Measurements from ENCODE around the gene XIRP2. TPM values are rescaled to one million over a fixed set of nuclear protein-coding genes. Genes with fewer than 3 reads are reported as not detected.

XIRP2 gene
- total RNA-seq, 4 donors from 2014 or later: 0.13 TPM; not detected in 3

DNA sequence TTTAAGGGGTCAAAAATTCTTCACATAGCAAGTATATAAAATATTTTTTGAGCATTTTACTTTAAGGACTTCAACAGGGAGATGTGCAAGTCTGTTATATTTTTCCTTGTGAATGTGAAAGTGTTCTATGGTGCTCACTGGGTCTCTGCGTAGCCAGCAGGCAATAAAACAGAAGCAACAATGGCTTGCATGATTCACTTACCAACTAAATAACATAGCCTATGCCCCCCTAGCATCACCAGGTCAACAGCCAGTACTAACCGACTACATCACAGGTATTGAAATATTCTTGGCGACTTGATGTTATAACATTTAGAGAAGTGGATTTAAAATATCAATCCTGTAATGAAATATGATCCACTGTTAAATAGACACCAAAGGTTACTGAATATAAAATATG is 398.9 kb downstream of the XIRP2 start:
- Histone ChIP-seq H3K27me3 (no peaks in the 10 kb centered on the region), H3K9me3 (no peaks in the 10 kb centered on the region), H3K36me3 (no peaks in the 10 kb centered on the region), H3K4me1 (no peaks in the 10 kb centered on the region), H3K4me3 (replicated peaks in 1 of 3) (no peak overlapping the region), H3K27ac (no peak overlapping the region)
- 84 to 85% methylated on average over 3 of the region's 3 CpGs for WGBS, 2 donors
- TF ChIP-seq, protein P1, sequence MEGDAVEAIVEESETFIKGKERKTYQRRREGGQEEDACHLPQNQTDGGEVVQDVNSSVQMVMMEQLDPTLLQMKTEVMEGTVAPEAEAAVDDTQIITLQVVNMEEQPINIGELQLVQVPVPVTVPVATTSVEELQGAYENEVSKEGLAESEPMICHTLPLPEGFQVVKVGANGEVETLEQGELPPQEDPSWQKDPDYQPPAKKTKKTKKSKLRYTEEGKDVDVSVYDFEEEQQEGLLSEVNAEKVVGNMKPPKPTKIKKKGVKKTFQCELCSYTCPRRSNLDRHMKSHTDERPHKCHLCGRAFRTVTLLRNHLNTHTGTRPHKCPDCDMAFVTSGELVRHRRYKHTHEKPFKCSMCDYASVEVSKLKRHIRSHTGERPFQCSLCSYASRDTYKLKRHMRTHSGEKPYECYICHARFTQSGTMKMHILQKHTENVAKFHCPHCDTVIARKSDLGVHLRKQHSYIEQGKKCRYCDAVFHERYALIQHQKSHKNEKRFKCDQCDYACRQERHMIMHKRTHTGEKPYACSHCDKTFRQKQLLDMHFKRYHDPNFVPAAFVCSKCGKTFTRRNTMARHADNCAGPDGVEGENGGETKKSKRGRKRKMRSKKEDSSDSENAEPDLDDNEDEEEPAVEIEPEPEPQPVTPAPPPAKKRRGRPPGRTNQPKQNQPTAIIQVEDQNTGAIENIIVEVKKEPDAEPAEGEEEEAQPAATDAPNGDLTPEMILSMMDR (IDR thresholded peaks at IDR 0.05): no peak
- TF ChIP-seq POLR2A (IDR thresholded peaks at IDR 0.05): no peak
- intact Hi-C loops (cut with DNase I): no loop called here
- no peak for DNase-seq

DNA sequence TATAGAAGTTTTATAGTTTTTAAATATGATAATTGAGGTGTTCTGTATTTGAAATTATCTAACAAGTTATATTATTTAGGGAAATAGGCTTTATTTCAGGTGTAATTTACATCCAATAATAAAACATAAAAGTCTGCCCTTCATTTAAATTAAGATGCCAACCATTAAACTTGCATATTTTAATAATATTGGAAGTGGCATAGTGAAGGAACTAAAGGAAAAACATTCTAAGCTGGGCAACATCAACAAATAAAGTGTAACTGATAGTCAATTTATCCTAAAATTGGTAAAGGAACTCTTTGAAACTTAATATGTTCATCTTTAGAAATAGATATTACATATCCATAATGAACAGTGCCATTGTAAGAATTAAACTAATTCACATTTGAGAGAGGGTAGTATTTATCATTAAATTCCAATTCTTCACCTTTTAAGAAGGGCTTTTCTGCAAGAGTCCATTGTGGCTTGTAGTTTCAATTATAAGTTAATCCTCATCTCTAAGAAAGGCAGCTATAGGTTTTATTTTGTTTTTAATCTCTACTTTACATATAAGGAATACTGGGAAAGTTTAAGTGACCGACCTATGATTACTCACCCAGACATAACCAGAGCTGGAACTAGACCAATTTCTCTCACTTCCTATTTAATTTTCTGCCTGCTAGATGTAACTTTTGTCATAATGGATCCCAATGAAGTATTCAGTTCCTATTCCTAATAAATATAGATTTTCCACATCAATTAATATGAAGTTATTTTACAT is 401.6 kb downstream of the XIRP2 start:
- H3K4me3 ChIP-seq (replicated peaks in 1 of 3): no peak overlapping the region
- no peak overlapping the region for H3K27ac ChIP-seq
- peaks cover 5% of the 10 kb centered on the region for H3K27me3 ChIP-seq
- TF ChIP-seq, protein P1 (IDR thresholded peaks at IDR 0.05): no peak
- TF ChIP-seq POLR2A (IDR thresholded peaks at IDR 0.05): no peak
- no peak for DNase-seq
- no peaks in the 10 kb centered on the region for H3K9me3 ChIP-seq
- 74 to 84% methylated on average over 1 of the region's 1 CpG for WGBS, 2 donors
- intact Hi-C loops (cut with DNase I): no loop called here
- peaks cover 0 to 16% of the 10 kb centered on the region in 2 donors for H3K4me1 ChIP-seq
- H3K36me3 ChIP-seq: no peaks in the 10 kb centered on the region

DNA sequence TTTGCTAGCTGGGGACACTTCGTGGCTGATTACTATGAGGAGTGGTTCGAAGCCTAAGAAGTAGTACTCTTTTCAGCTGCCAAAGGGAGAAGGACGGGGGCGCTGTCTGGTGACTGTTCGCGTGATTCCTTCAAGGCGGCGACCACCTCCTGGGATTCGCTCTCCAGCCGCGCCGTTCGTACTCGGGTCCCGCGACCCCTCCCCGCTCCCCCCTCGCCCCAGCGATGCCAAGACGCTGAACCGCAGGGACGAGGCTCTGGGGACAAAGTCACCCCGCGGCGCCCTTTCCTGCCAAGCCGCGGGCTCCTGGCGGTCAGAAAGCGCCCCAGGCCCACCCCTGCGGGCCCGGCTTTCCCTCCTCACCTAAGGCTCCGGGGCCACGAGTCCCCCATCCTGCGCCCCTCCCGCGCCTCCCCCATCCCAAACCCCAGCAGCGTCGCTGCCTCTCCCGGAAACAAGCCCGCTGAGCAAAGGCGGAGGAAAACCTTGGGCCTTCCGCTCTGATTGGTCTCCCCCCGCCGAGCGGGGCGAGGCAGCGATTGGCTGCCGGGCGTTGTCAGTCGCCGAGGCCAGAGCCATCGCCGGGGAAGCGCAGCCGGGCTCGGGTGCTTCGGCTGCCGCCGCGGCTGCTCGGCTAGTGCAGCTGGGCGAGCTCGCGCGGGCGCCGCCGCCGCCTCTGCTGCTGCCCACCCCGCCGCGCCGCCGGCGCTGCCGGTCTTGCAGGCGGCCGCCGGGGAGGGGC is 404.3 kb downstream of the XIRP2 start, which contains the start of gene B3GALT1:
Gene B3GALT1 (plus strand): TSS at position 572 of the 742 bp plus-strand sequence.
- 1% methylated on average over 17 to 21 of the region's 79 CpGs for WGBS, 2 donors
- peaks cover 0 to 16% of the 10 kb centered on the region in 2 donors for H3K4me1 ChIP-seq
- DNase-seq: peak; percentile 71 to 80
- H3K9me3 ChIP-seq: no peaks in the 10 kb centered on the region
- intact Hi-C loops (cut with DNase I): no loop called here
- peak within 1 kb of the TSS in 2 of 3 donors; percentile 40 to 69 for H3K27ac ChIP-seq
- peak in 1 of 2 donors; percentile 47 for TF ChIP-seq POLR2A (IDR thresholded peaks at IDR 0.05)
- TF ChIP-seq, protein P1 (IDR thresholded peaks at IDR 0.05): peak in 1 of 6 experiments; percentile 23
- peak within 1 kb of the TSS; percentile 8 to 50 (median 11) for H3K4me3 ChIP-seq (replicated peaks in 1 of 3)
- peaks cover 5% of the 10 kb centered on the region for H3K27me3 ChIP-seq
- no peaks in the 10 kb centered on the region for H3K36me3 ChIP-seq

DNA sequence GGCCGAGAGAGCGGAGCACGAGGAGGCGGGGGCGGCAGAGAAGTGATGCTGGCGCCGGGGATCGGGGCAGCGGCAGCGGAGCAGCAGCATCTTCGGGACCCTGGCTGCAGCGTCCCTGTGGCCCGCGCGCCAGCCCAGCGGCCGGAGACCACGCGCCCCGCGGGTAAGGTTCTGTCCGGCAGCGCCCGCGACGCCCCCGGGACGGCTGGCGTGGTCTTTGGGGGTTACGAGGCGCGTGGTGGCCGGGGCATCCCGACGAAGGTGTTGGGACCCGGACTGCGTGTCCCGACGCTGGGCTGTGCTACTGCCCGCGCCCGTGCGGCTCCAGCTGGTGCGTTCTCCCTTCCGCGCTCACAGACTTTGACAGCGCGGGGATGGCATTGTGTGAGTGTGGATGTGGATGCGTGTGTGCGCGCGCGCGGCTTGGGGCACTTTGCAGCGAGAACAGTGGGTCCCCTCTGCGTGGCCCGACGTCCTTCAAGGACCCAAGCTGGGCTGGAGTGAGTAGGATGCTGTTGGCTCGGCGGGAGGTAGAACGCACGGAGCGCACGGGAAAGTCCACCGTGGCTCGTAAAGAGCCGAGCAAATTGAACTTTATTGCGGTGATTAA is 405.0 kb downstream of the XIRP2 start:
- no peak for TF ChIP-seq POLR2A (IDR thresholded peaks at IDR 0.05)
- TF ChIP-seq, protein P1 (IDR thresholded peaks at IDR 0.05): no peak
- Histone ChIP-seq H3K27ac (no peak overlapping the region), H3K4me3 (replicated peaks in 1 of 3) (peak overlapping the region in 1 of 3 donors; percentile 50), H3K27me3 (peaks cover 5% of the 10 kb centered on the region), H3K36me3 (no peaks in the 10 kb centered on the region), H3K4me1 (peaks cover 0 to 16% of the 10 kb centered on the region in 2 donors), H3K9me3 (no peaks in the 10 kb centered on the region)
- DNase-seq: peak in 1 of 2 donors; percentile 5
- 0 to 2% methylated on average over 10 to 14 of the region's 68 CpGs for WGBS, 2 donors
- intact Hi-C loops (cut with DNase I): no loop called here
